ENCODE measurements around the gene RAX2.

- TF ChIP-seq CTCF (IDR thresholded peaks at IDR 0.05; ENCODE audit: borderline replicate concordance, extremely low read depth, low read length, poor library complexity, severe bottlenecking), result no peak
- no peak for TF ChIP-seq EZH2 (IDR thresholded peaks at IDR 0.05; ENCODE audit: borderline replicate concordance, low read depth, low read length, severe bottlenecking)
These were observed 52.2 kb downstream of the RAX2 start for GRCh38 chr19:3719868-3720267.

Data from DND-41 (cell line).